Stimulated activated CD8-positive, alpha-beta memory T cell treated with anti-CD3 and anti-CD28 coated beads, Interleukin-2, amount 100 ng/mL, for 48 hours (primary cell): Measurements from ENCODE around the gene AHCTF1.
"Not testable (repeated sequence)": the region's sequence is repeated elsewhere in the genome, so short reads cannot be mapped to it uniquely, and the experiment has no call there.

Source experiments
- DNase-seq, 2 donors: peaks; one replicate each; pipeline ENCODE4 v3.0.0-alpha.2; 2020; ENCODE audit warnings: low read depth in 2 of 2

Gene AHCTF1

GRCh38 chr1:246916026-246916923 is 15.5 kb downstream of the AHCTF1 start:
- not testable (repeated sequence) for DNase-seq

- no peak for DNase-seq
Measured at GRCh38 chr1:246907472-246907871, 24.3 kb downstream of the AHCTF1 start.

- DNase-seq, result no peak
Measured at GRCh38 chr1:246906833-246907232, 24.9 kb downstream of the AHCTF1 start.

GRCh38 chr1:246901874-246902273 is 29.9 kb downstream of the AHCTF1 start:
- DNase-seq, result no peak

DNA sequence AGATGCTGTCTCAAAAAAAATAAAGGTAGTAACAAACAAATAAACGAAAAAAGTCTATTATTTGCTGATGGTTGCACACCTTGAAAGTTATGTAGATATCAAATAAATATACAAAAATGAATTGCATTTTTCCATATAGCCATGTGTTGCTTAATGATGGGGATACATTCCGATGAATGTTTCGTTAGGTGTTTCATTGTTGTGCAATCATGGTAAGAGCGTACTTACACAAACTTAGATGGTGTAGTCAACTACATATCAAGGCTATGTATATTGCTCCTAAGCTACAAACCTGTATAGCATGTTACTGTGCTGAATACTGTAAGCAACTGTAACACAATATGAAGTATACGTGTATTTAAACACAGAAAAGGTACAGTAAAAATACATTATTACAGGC is 34.4 kb downstream of the AHCTF1 start:
- DNase-seq, result no peak

DNA sequence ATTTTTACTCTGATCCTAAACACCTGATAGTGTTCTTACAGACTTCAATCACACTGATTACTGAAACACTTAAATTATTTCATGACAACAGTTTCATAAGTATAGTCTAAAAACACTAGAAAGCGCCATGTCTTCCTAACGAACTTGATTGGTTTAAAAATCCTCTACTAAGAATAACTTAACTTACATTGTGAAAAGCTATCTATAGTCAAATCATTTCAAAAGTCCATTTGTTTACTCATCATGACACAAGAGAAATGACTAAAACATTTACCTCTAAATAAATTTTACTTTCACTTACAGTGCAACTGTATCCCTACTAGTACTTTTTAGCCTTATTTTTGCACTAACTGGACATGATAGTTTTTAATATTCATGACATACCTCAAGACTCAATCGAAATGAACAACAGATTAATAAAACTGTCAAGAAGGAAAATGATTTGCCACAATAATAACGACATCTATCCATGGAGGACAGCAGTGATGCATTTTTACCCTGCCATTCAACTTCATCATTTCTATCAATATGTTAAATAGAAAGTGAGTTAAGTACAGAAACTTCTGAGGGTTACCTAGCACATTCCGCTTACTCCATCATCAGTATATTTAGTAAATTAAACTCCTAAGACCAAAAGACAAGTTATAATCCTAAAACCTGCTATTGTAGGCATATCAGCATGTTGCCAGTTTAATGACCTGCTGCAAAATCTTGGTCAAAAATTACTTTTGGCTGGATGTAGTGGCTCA is 38.4 kb downstream of the AHCTF1 start:
- no peak for DNase-seq

DNA sequence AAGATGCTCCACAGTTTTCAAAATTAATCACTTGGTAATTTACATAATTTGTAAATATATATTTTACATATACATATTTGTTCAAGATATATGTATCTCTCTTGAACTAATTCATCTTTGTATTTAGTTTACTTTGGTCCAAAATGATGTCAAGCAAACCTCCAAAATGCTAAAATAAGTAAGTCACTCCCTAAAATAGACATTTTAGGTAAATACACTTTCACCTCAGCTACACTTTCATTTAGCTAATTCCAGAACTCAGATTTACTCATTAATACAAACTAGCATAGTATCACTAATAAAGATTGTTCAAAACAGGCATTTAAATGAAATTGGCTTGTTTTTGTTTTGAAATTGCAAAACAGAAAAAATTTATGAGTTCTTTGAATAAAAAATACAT is 40.6 kb downstream of the AHCTF1 start:
- no peak for DNase-seq

- DNase-seq, result no peak
Measured at GRCh38 chr1:246888522-246888921, 43.2 kb downstream of the AHCTF1 start.

DNA sequence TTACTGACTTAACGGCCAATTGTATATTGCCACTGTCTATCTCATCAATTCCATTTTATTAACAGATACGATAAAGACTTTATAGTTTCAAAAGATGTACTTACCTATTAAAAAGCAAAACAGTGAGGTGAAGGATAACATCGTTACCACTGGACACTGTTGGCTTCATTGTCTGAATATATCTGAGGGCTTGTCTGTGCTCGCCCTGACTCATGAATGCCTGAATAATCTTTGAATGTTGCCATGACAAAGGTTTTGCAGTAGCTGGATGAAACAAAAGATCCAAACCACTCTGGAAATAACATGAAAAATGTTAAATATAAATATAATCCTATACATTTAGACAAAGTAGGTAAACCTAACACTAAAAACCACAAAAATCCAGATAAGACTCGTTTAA is 46.4 kb downstream of the AHCTF1 start:
- DNase-seq, result not testable (repeated sequence)

- DNase-seq, result no peak
Measured at GRCh38 chr1:246878551-246878950, 53.2 kb downstream of the AHCTF1 start.

GRCh38 chr1:246876431-246876830 is 55.3 kb downstream of the AHCTF1 start:
- DNase-seq, result no peak

DNA sequence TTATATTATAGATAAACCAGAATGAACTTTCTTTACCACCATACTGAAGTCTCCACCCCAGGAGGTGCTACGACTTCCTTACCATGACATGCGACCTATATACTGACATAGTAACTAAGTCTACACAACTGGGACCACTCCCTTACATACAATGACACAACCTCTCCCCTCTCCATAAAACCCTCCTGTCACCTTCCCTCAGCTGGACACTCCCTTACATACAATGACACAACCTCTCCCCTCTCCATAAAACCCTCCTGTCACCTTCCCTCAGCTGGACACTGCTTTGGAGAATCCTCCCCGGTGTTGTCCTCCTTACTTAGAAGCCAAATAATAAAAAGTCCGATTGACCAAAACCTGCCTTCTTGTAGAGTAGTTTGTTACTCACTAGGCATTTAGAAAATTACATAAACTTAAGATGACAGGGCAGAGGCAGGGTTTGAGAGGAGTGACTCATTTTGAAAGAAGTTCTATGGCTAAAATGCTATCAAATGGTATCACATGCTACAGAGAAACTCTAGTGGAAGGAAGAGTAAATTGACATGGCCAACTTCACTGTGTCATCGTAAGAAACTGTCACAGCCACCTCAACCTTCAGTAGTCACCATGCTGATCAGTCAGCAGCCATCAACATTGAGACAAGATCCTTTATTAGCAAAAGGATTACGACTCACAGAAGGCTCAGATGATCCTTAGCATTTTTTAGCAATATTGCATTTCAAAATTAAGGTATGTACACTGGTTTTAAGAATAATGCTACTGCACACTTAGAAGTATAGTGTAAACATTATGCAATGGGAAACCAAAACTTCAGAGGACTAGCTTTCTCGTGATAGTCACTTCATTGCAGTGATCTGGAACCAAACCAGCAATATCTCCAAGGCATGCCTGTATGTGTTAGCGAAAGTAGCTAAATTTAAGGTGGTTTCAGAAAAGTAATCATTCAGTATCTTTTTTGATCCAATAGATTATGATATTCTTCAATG is 56.4 kb downstream of the AHCTF1 start:
- no peak for DNase-seq

GRCh38 chr1:246865921-246866320 is 65.8 kb downstream of the AHCTF1 start:
- DNase-seq, result no peak

- not testable (repeated sequence) for DNase-seq
Measured at GRCh38 chr1:246863791-246864190, 68.0 kb downstream of the AHCTF1 start.

DNA sequence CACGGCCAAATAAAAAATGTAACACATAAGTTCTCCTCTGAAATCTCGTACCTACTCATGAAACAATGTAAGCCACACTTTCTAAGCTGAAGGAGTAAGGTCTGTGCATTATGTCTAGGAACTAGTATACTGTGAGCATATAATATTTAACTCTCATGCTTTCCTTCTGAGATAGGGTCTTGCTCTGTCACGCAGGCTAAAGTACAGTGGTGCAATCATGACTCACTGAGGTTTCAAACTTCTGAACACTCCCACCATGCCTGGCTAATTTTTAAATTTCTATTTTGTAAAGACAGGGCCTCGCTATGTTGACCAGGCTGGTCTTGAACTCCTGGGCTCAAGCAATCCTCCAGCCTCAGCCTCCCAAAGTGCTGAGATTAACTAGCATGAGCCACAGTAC is 71.3 kb downstream of the AHCTF1 start:
- no peak for DNase-seq

DNA sequence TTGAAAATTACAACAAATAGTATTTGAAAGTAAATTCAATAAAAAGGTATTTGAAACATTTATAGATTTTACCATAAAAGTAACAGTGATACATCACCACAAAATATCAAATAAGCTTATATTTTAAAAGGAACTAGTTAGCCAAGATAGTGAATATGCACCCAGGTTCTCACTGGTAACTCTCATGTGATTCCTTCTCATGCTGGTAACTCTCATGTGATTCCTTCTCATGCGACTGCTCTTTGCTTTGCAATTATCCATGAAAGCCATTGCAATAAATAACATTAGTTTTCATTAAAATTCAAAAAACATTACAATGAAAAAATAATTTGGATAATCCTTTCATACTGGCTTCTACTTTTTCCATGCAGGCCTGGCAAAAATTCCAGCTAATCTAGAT is 75.4 kb downstream of the AHCTF1 start:
- no peak for DNase-seq

DNA sequence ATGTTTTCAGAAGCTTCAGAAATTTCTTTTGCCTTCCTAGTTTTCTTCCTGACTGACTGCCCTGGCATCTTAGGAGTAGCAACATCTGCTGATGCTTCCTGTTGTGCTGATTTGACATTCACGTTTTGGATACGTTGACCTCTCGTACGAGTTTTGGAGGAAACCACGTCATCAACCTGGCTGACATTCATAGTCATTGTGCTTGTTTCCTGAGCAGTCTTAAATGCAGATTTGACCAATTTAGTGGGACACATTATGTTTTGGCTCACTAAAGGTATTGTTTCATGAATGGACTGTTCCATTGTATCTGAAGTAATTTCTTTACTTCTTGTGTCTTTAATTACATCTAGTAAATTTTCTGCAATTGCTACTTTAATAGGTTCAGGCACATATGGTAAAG is 81.1 kb downstream of the AHCTF1 start:
- DNase-seq, result not testable (repeated sequence)

DNA sequence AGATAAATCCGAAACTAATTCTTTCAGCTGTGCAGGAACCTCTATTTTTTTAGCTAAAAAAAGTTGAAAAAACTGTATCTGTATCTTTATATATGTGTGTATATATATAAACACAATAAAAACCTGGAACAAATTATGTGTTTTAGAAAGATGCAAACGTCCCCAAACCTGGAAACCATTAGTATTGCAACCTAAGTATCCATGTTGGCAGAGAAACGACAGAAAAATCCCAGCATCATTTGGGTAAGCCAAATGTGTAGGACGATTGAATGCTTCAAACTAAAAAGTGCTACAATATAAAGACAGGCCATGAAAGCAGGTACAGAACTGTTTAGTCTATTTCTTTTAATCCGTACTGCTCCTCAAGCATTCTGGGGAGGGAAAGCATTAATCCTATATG is 87.9 kb downstream of the AHCTF1 start:
- DNase-seq, result no peak

GRCh38 chr1:246840761-246841160 is 91.0 kb downstream of the AHCTF1 start:
- DNase-seq, result not testable (repeated sequence)

- DNase-seq, result no peak
Measured at GRCh38 chr1:246838118-246838456, 93.7 kb downstream of the AHCTF1 start.

GRCh38 chr1:246837418-246838117 is 94.2 kb downstream of the AHCTF1 start:
- no peak for DNase-seq
